K562 (cell line): ENCODE data around the gene DHDH. TPM values are rescaled to one million over a fixed set of nuclear protein-coding genes. Genes with fewer than 3 reads are reported as not detected.
A peak's percentile ranks its signal among the peaks of the same experiment; 100 is the strongest.

Experiments used
- E2F8 ChIP-seq: fragments of 450-650 bp; IDR thresholded peaks from 2 replicates; pipeline ENCODE4 v1.7.1; 2018; ENCODE audit warnings: mild to moderate bottlenecking, low read depth; ENCODE audit not compliant: partially characterized antibody
- ETV6 ChIP-seq, 3 experiments: fragments of 150-350 bp in 1 of 3; sonication (generic) in 1 of 3; formaldehyde crosslinking in 1 of 3; IDR thresholded peaks; 2 replicates each; pipeline versions ENCODE4 v1.6.1 to v1.8.0; 2014 to 2022; ENCODE audit warnings: borderline replicate concordance in 2 of 3, low read depth in 2 of 3, antibody characterized with exemption in 1 of 3, low read length in 1 of 3, mild to moderate bottlenecking in 1 of 3, missing genetic modification reagents in 1 of 3
- MTA1 ChIP-seq: fragments of 450-650 bp; IDR thresholded peaks from 2 replicates; pipeline ENCODE4 v1.6.1; 2017; ENCODE audit warnings: borderline replicate concordance
- NFXL1 ChIP-seq: fragments of 450-650 bp; formaldehyde crosslinking; IDR thresholded peaks from 2 replicates; pipeline ENCODE4 v1.4.0; 2021; ENCODE audit warnings: mild to moderate bottlenecking
- SIX5 ChIP-seq, 2 experiments: IDR thresholded peaks; 2 replicates each; pipeline ENCODE4 v1.6.1; 2011; ENCODE audit warnings: low read length in 2 of 2, borderline replicate concordance in 1 of 2, low read depth in 1 of 2, mild to moderate bottlenecking in 1 of 2, moderate library complexity in 1 of 2; ENCODE audit not compliant: insufficient read depth in 1 of 2
- SMARCC2 ChIP-seq: fragments of 450-650 bp; IDR thresholded peaks from 2 replicates; pipeline ENCODE4 v1.6.1; 2017; ENCODE audit warnings: antibody characterized with exemption, moderate library complexity, mild to moderate bottlenecking, low read depth
- XRCC4 ChIP-seq: IDR thresholded peaks from one replicate; pipeline ENCODE4 v1.6.1; 2011; ENCODE audit not compliant: insufficient read depth, insufficient read length; ENCODE audit errors: extremely low read depth
- ZBTB33 ChIP-seq: sonication (generic); formaldehyde crosslinking; IDR thresholded peaks from 2 replicates; pipeline ENCODE4 v1.8.1; 2023; ENCODE audit warnings: mild to moderate bottlenecking, missing genetic modification reagents
- polyA plus RNA-seq, 8 experiments: library from polyadenylated mRNA; depleted of rRNA in 4 of 8; stranded (reverse) in 5 of 8; unstranded in 3 of 8; fragments of >200 nt; fragmentation: Nextera tagmentation in 2 of 8; fragmentation: Illumina TruSeq in 1 of 8; extraction: Ambion mirVana in 2 of 8; extraction: Trizol in 1 of 8; gene quantifications; 2 replicates each; pipeline versions ENCODE4 v1.2.1 to v1.2.3, GENCODE V29; 2011 to 2014; ENCODE audit warnings: inconsistent platforms in 1 of 8, missing spikeins in 1 of 8
- total RNA-seq, 7 experiments: library from RNA; depleted of rRNA in 6 of 7; stranded (reverse); fragments of >200 nt in 6 of 7; fragmentation: Illumina TruSeq in 2 of 7; extraction: Trizol in 2 of 7; gene quantifications; 2 replicates each; pipeline versions ENCODE4 v1.2.1 to v1.2.3, GENCODE V29; 2011 to 2021; ENCODE audit warnings: low replicate concordance in 1 of 7
- TF ChIP-seq, protein P1 (sequence below): fragments of 250-450 bp; sonication (Bioruptor Pico); IDR thresholded peaks from 2 replicates; pipeline ENCODE4 v1.5.0; 2020; ENCODE audit warnings: mild to moderate bottlenecking
- TF ChIP-seq, protein P2 (sequence below), 2 experiments: fragments of 150-350 bp in 1 of 2; IDR thresholded peaks; 2 replicates each; pipeline ENCODE4 v1.6.1; 2012 to 2016; ENCODE audit warnings: low read depth in 2 of 2, low read length in 2 of 2, mild to moderate bottlenecking in 1 of 2, moderate library complexity in 1 of 2
- TF ChIP-seq, protein P3 (sequence below): fragments of 250-450 bp; sonication (Bioruptor Pico); IDR thresholded peaks from 2 replicates; pipeline ENCODE4 v1.9.0; 2021; ENCODE audit warnings: mild to moderate bottlenecking, inconsistent platforms

The DHDH gene
- total and polyA plus RNA-seq, 9 of the 15 experiments (the other 6 are each of a cell fraction or from before 2014, with no cell fraction given): 0.37 to 1.9 (median 0.87) TPM

- TF ChIP-seq ETV6 (IDR thresholded peaks at IDR 0.05; ENCODE audit: borderline replicate concordance in 1 of 2, low read depth in 2 of 2, low read length in 1 of 2) (no peak), ETV6 (CRISPR knock-in tag; IDR thresholded peaks at IDR 0.05; ENCODE audit: borderline replicate concordance) (no peak), MTA1 (no peak), ZBTB33 (CRISPR knock-in tag) (0 out of 2 replicates have a peak, but pooled peaks have one; percentile 52), NFXL1 (CRISPR knock-in tag) (peak; percentile 77; the same call in 1 of the 2 replicates), SIX5 (IDR thresholded peaks at IDR 0.05; ENCODE audit: borderline replicate concordance in 1 of 2, insufficient read depth in 1 of 2, low read depth in 1 of 2, low read length in 2 of 2) (no peak), E2F8 (peak; percentile 53), XRCC4 (no peak), SMARCC2 (no peak)
- TF ChIP-seq, protein P1, sequence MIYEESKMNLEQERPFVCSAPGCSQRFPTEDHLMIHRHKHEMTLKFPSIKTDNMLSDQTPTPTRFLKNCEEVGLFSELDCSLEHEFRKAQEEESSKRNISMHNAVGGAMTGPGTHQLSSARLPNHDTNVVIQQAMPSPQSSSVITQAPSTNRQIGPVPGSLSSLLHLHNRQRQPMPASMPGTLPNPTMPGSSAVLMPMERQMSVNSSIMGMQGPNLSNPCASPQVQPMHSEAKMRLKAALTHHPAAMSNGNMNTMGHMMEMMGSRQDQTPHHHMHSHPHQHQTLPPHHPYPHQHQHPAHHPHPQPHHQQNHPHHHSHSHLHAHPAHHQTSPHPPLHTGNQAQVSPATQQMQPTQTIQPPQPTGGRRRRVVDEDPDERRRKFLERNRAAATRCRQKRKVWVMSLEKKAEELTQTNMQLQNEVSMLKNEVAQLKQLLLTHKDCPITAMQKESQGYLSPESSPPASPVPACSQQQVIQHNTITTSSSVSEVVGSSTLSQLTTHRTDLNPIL: no peak
- TF ChIP-seq, protein P2, sequence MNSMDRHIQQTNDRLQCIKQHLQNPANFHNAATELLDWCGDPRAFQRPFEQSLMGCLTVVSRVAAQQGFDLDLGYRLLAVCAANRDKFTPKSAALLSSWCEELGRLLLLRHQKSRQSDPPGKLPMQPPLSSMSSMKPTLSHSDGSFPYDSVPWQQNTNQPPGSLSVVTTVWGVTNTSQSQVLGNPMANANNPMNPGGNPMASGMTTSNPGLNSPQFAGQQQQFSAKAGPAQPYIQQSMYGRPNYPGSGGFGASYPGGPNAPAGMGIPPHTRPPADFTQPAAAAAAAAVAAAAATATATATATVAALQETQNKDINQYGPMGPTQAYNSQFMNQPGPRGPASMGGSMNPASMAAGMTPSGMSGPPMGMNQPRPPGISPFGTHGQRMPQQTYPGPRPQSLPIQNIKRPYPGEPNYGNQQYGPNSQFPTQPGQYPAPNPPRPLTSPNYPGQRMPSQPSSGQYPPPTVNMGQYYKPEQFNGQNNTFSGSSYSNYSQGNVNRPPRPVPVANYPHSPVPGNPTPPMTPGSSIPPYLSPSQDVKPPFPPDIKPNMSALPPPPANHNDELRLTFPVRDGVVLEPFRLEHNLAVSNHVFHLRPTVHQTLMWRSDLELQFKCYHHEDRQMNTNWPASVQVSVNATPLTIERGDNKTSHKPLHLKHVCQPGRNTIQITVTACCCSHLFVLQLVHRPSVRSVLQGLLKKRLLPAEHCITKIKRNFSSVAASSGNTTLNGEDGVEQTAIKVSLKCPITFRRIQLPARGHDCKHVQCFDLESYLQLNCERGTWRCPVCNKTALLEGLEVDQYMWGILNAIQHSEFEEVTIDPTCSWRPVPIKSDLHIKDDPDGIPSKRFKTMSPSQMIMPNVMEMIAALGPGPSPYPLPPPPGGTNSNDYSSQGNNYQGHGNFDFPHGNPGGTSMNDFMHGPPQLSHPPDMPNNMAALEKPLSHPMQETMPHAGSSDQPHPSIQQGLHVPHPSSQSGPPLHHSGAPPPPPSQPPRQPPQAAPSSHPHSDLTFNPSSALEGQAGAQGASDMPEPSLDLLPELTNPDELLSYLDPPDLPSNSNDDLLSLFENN (IDR thresholded peaks at IDR 0.05; ENCODE audit: low read depth in 2 of 2, low read length in 2 of 2): peak in 1 of 2 experiments; percentile 59; a peak in 1 of 4 replicates
- TF ChIP-seq, protein P3, sequence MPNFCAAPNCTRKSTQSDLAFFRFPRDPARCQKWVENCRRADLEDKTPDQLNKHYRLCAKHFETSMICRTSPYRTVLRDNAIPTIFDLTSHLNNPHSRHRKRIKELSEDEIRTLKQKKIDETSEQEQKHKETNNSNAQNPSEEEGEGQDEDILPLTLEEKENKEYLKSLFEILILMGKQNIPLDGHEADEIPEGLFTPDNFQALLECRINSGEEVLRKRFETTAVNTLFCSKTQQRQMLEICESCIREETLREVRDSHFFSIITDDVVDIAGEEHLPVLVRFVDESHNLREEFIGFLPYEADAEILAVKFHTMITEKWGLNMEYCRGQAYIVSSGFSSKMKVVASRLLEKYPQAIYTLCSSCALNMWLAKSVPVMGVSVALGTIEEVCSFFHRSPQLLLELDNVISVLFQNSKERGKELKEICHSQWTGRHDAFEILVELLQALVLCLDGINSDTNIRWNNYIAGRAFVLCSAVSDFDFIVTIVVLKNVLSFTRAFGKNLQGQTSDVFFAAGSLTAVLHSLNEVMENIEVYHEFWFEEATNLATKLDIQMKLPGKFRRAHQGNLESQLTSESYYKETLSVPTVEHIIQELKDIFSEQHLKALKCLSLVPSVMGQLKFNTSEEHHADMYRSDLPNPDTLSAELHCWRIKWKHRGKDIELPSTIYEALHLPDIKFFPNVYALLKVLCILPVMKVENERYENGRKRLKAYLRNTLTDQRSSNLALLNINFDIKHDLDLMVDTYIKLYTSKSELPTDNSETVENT: no peak
These were observed 34.1 kb downstream of the DHDH start (continued) for GRCh38 chr19:48967346-48968178.
